ENCODE measurements around the gene ARHGDIB. TPM values are rescaled to one million over a fixed set of nuclear protein-coding genes. Genes with fewer than 3 reads are reported as not detected.

The ARHGDIB gene
- 14.7 TPM for total RNA-seq

DNA sequence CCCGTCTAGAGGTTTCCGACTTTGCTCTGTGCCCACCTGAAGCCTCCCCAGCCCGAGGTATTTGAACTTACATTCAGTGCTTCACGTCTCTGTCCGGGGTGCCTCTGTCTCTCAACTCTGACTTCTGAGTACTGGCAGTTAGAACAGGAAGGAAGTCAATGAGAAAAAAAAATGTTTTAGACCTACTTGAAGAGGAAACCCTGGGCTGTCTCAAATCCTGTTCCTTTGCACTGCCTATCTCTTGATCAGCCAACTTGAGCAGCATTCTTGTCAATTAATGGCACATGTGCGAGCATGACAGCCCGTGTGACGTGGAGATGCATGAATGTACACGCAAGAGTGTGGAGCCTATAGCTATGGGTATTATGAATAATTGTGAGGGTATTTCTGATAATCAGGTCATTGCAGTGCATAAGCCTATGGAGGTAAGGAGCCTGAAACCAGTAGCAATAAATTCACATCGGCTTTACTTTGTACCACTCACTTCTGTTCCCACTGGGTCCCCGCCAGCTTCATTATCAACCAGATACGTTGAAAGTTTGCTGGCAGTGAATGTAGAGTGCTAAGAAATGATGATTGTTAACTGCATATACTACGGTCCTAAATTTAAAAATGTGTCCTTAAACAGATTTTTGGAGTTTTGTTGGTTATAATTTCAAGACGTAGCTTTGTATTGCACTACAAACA lies at the start of gene ARHGDIB:
TSS of gene ARHGDIB (minus strand) at position 136 of the 687 bp plus-strand sequence. CDS start 10,889 bp downstream, outside the sequence.

DNA sequence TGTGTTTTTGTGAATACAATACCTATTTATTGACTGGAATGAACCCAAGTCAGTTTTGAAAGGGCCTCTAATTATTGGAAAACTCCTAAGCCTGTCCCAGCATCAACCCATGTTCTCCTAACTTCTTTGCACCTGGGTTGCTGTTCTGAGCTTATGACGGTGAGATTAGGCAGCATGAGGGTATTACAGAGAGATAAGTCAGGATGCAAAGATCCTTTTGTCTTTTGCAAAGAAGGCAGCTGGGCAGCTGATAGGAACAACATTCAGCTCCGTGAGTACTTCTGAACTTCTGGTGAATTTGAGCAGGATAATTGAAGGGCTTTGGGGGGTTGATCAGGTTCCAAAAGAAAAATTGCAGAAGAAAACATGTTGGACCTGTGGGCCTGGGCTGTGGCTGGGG lies 11.4 kb upstream of the ARHGDIB start, which contains the start of gene PDE6H:
TSS of gene PDE6H (plus strand) at position 227 of the 400 bp plus-strand sequence. CDS start 4,971 bp downstream, outside the sequence.

GRCh38 chr12:14938301-14938700 lies 23.1 kb downstream of the ARHGDIB start, which contains the start of gene ERP27:
ERP27 (minus strand) TSS chr12:14938537; CDS start chr12:14938508, 29 bp downstream.

Other genes starting within 250 kb of the ARHGDIB start
- 25.4 TPM for gene WBP11, start 158.1 kb downstream of the ARHGDIB start, total RNA-seq
- 1.3 TPM for gene C12orf60, start 157.9 kb downstream of the ARHGDIB start, total RNA-seq
- gene SMCO3, start 147.4 kb downstream of the ARHGDIB start, total RNA-seq: not detected
- gene ART4, start 118.1 kb downstream of the ARHGDIB start, total RNA-seq: not detected
- gene MGP, start 75.7 kb downstream of the ARHGDIB start, total RNA-seq: 1.6 TPM
- gene ERP27, start 23.1 kb downstream of the ARHGDIB start, total RNA-seq: not detected
- gene PDE6H, start 11.4 kb upstream of the ARHGDIB start, total RNA-seq: not detected